Smooth muscle cell of the brain vasculature (primary cell): ENCODE results near the gene BCL7B.
"Not testable (repeated sequence)": the region's sequence is repeated elsewhere in the genome, so short reads cannot be mapped to it uniquely, and the experiment has no call there.

Source experiments
- DNase-seq: peaks from one replicate; pipeline ENCODE4 v3.0.0-alpha.2; 2012; ENCODE audit warnings: low read depth, low spot score

The BCL7B gene

DNA sequence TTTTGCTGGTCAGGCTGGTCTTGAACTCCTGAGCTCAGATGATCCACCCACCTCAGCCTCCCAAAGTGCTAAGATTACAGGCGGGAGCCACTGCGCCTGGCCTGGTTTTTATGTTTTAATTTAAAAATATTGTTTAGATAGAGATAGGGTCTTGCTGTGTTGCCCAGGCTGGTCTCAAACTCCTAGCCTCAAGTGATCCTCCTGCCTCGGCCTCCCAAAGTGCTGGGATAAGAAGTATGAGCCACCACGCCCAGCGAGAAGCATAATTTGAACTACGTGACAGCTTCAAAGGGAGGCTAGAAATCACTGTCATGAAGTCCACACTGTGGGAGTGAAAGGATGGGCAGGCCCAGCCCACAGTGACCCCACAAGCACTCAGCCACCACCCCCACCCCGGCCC, 21.6 kb downstream of the BCL7B start:
- DNase-seq: not testable (repeated sequence)

DNA sequence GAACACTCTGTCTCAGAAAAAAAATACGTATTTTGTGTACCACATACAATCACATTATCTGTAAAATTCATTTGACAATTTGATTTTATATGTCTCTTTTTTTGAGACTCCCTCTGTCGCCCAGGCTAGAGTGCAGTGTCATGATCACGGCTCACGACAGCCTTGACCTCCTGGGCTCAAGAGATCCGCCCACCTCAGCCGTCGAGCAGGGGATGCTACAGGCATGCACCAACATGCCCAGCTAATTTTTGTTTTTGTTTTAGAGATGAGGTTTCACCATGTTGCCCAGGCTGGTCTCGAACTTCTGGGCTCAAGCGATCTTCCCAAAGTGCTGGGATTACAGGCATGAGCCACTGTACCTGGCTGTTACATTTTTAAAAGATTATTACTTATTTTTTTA, 23.7 kb downstream of the BCL7B start:
- no peak for DNase-seq

DNA sequence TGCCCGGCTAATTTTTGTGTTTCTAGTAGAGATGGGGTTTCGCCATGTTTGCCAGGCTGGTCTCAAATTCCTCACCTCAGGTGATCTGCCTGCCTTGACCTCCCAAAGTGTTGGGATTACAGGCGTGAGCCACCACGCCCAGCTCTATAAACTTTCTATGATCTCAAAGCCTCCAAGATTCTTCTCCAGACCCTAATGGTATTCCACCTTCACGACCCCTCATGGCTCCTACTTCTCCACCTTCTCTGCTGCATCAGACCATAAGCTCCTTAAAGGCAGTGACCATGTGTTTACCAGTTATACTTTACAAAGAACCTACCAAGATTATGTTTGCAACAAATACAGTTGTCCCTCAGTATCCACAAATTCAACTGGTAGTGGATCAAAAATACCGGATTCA, 25.3 kb downstream of the BCL7B start:
- no peak for DNase-seq

DNA sequence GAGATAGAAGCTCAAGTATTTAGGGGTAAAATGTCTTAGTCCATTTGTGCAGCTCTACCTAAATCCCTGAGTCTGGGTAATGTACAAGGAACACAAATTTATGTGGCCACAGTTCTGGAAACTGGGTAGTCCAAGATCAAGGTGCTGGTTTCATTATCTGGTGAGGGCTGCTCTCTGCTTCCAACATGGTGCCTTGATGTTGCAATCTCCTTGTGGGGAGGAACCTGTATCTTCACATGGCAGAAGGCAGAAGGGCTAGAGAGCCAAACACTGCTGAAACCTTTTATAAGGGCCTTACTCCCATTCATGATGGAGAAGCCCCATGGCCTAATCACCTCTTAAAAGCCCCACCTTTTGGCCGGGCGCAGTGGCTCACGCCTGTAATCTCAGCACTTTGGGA, 26.7 kb downstream of the BCL7B start:
- no peak for DNase-seq

DNA sequence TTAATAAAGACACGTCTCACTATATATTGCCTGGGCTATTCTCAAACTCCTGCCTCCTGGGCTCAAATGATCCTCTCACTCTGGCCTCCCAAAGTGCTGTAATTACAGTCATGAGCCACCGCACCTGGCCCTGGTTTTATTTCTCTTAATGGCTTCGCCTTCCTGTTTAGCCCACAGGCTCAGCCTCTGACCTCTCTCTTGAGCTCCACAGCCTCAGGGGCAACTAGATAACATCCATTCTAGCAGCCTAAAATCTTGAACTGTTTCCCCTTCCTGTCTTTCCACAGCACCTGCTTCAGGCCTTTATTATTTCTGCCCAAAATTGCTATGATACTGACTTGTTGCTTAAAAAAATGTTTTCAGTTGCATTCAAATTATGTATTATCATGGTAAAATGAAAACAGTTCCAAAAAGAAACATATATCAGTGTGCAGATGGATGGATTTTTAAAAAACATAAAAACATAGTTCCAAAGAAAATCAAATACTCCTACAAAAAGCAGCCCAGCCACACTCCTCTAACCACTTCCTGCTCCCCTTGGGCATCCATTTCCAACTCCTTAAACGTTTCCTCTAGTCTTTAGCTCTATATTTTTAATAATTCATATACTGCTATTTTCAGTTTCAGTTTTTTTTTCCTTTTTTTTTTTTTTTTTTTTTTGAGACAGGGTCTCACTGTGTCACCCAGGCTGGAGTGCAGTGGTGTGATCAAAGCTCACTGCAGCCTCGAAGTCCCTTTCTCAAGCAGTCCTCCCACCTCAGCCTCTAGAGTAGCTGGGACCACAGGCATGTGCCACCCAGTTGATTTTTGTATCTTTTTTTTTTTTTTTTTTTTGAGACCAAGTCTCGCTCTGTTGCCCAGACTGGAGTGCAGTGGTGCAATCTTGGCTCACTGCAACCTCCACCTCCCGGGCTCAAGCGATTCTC, 30.3 kb downstream of the BCL7B start:
- DNase-seq: no peak

DNA sequence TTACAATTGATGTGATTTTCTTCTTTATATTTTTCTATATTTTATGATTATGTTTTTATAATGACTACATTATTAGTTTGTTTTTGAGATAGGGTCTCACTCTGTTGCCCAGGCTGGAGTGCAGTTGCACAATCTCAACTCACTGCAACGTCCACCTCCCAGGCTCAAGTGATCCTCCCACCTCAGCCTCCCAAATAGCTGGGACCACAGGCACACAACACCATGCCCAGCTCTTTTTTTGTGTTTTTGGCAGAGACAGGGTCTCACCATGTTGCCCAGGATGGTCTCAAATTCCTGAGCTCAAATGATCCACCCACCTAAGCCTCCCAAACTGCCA, 31.4 kb downstream of the BCL7B start:
- not testable (repeated sequence) for DNase-seq

DNA sequence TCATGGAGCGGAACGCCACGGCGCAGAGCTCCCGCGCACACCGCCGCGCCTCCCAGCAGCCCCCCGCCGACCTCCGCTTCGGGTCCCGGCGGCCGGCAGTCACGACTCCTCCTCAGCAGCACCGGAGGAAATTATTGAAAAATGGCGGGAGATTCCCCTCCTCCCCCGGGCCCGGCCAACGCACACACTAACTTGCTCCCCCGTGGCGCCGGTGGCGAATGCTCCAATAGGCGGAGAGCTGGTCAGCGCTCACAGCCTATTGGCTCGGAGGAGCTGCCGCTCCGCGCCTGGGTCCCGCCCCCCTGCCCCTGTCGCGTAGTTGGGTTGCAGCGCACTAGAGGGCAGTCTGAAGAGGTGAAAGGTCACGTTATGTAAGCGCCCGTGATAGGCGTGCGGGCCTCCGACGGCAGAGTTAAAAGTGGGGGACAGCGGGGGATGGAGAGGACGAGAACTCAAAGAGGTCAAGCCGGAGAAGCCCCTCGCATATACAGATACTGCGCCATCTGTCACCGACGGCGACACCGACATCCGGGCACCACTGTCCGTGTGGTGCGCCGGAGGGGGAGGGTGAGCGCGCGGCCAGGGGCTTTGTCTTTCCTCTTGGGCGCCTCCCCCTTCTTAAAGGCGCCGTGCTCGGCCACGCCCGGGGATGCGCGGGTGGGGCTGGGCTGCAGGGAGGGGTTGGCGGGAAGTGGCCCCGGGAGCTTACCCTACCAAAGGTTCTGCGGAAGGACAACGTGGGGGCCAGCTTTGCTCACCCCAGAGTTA, 35.2 kb downstream of the BCL7B start, which contains the start of gene BAZ1B:
Gene BAZ1B, minus strand, starts transcription at position 189 of the 768 bp plus-strand sequence. CDS start 360 bp downstream, outside the sequence.
- peak; percentile 95 for DNase-seq

DNA sequence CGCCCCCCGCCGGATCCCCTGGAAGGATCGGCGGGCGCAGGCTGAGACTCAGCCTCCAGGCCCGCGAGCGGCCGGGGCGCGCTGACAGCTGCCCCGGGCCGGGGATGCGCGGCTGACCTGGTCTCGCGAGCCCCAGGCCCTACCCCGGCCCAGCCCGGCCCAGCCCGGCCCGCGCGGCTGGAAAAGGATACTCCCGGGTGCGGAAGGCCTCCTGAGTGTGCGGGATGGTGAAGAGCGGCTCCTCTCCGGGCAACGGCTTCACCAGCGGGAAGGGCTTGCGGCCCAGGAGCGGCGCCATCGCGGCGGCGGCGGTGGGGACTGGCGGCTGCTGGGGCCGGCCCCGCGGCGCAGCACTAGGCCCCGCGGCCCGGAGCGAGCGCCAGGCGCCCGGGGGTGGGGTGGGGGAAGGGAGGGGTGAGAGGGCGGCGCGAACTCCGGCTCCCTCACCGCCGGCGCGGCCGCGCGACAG, 35.8 kb downstream of the BCL7B start:
- no peak for DNase-seq

DNA sequence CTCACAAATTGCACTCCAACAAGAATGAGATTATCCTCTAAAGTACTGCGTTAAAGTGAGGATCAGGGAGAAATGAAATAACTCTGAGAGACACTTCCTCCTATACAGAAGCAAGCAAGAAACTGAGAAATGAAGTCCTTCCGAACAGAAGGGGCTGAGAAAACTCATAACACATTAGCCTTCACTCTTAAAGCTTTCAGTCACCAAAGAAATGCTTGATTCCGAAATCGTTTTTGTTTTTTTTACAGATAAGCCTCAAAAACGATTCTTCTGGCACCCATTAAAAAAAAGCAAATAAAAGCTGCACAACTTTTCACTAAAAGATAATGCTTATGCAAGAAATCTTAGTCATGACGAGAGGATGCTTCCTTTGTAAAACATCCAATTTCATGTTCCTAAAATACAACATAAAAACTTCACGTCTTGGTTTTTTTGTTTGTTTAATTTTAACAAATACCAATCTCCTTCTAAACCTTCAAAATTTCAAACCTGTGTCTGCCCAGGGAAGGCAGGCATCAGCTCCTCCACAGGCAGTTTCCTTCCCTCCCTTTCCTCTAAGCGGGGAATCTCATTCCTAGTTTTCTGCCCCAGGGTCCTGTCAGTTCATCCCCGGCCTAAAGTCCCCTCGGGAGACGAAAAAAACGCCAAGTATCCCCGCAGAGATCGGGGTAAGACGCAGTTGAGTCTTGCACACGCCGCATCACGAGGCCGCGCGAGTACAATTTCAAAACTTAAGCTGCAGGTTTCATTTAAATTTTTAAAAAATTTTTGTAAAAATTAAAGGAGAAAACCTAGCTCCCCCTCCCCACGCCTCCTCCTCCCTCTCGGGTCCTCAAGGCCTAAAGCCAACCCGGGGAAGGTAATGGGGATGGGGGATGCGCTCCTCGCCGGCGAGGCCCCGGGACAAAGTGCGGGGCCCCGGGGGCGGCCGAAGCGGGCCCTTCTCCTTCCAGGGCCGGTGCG, 36.5 kb downstream of the BCL7B start:
- no peak for DNase-seq

DNA sequence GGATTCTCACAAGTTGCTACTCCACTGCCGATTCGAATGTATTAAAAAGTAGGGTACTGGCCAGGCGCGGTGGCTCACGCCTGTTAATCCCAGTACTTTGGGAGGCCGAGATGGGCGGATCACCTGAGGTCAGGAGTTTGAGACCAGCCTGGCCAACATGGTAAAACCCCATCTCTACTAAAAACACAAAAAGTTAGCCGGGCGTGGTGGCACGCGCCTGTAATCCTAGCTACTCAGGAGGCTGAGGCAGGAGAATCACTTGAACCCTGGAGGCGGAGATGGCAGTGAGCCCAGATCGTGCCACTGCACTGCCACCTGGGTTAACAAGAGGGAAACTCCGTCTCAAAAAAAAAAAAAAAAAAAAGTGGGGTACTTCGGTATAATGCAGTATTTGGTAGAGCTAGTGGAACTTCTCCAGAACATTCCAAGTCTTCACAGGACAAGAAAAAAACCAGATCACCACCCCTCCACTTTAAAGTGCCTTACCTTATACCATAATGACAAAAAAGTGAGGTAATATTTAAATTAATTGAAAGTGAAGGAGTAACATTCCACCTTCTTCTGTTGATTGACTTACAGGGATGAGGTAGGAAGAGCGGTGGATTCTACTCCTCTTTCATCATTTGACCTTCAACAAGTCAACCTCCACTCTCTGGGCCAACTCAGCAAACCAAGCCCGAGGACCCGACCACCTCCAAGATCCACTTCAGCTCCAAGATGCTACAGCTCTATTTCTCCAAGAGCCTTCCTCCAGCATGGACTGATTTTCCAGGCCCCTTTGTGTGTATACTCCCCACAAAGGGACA, 37.4 kb downstream of the BCL7B start:
- DNase-seq: no peak

DNA sequence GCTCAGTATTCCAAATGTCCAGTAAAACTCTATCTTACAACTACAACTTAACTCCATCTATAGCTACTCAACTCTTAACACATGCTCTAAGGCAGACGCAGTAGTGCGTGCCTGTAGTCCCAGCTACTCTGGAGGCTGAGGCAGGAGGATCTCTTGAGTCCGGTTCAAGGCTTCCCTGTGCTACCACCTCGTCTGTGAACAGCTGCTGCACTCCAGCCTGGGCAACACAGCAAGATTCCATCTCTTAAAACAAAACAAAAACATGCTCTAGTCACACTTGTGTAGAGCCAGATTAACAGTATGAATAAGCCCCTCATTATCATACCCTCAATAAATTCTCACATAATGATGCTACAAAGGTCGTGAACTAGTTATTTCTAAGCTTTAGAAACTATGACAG, 39.0 kb downstream of the BCL7B start:
- no peak for DNase-seq

DNA sequence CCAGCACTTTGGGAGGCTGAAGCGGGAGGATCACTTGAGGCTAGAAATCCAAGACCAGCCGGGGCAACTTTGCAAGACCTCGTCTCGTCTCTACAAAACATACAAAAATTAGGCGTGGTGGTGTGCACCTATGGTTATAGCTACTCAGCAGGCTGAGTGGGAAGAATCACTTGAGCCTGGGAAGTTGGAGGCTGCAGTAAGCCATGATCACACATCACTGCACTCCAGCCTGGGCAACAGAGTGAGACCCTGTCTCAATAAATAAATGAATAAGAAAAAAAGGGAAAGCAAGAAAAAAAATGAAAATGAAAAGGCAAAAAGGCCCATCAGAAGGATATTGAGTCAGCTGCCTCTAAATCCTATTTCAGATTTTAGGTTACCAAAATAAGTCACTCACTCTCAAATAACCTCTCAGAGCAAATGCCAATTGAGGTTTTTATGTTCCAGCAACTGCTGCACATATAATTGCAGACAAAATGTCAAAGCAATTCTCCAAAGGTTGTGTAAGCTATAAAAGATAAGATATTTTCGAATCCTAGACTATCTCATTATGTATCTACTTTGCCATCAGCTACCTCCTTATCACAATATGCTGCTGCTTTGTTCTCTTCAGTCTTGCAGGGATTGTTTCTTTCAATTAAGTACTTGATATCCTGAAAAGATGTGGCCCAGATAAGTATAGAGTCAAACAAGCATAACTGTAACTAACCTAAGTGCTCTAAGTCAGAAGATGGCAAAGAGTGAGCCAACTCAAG, 40.1 kb downstream of the BCL7B start:
- no peak for DNase-seq

DNA sequence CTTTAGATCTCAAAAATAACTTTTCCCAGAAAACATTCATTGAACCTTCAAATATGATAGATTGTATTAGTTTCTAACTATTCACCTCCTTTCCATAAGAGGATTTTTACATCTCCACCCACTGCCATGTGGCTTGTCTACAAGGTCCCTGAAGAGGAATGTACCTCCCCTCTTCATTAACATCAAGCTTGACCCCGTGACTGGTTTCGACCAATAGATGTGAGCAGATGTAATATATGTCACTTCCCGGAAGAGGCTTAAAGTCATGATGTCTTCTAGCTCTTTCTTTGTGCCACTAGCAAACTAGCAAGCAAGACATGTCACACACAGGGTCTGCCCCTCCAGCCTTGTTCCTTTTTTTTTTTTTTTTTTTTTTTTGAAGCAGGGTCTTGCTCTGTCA, 42.3 kb downstream of the BCL7B start:
- no peak for DNase-seq

DNA sequence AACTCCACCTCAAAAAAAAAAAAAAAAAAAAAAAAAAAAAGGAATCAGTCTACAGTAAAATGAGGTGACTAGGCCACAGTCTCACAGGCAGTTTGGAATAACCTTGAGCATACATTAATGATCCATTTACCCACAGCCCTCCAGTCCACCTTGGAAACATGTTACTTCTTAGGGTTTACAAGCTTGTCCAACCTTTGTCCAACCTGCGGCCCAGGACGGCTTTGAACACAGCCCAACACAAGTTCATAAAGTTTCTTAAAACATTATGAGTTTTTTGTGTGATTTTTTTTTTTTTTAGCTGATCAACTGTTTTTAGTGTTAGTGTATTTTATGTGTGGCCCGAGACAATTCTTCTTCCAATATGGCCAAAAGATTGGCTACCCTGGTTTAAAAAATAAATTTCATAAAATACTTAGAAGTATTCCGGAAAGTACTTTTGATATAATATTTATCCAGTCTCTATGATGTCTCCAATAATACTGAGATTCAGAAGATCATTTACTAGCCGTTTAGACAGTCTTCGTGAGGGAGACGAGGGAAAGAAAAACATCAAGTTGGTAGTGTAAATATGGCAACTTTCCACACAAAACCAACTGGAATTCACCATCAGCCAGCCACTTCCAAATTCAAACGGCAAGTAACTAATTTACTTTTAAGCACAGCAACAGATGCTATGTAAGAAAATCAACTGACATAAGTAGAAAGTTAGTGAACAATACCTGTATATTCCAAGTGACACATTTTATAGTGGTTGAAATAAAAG, 45.3 kb downstream of the BCL7B start:
- no peak for DNase-seq

DNA sequence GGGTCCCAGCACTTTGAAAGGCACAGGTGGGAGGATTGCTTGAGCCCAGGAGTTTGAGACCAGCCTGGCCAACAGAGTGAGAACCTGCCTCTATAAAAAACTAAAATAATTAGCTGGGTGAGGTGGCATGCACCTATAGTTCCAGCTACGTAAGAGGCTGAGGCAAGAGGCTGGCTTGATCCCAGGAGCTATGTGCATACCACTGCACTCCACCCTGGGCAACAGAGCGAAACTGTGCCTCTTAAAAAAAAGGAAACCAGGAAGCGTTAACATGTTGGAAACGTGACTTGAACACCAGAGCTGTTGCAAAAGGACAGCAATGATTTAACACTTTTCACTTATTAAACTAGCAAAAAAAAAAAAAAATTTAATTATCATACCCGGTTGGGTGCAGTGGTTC, 48.0 kb downstream of the BCL7B start:
- no peak for DNase-seq

DNA sequence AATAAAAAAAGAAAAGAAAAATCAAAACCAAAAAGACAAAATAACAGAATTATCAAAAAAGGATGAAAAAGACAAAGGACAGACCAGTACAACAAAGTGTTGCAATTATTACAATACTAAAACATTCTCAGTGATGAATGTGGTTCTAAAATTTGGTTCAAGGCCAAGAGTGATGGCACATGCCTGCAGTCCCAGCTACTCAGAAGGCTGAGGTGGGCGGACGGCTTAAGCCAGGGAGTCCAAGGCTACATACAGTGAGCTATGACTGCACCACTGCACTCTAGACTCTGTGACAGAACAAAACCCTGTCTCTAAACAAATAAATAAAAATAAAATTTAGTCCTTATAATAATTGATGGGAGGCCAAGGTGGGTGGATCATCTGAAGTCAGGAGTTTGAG, 49.9 kb downstream of the BCL7B start:
- no peak for DNase-seq

DNA sequence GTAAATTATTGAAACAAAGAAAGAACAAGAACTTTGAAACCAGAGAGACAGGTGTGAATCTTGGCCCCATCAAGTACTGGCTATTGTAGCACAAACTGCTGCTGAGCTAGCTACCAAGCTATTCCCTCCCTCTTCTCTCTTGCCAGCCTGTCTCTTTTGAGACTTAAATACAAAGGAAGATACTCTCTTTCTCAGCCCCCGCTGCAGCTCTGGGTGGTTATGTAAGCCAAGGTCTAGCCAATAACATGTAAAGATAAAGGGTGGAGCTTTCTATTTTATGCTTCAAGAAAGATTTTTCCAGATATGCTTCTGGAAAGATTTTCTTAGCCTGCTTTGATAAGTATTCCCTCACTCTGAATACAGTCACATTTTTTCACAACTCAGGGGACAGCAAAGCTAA, 52.6 kb downstream of the BCL7B start:
- DNase-seq: no peak

DNA sequence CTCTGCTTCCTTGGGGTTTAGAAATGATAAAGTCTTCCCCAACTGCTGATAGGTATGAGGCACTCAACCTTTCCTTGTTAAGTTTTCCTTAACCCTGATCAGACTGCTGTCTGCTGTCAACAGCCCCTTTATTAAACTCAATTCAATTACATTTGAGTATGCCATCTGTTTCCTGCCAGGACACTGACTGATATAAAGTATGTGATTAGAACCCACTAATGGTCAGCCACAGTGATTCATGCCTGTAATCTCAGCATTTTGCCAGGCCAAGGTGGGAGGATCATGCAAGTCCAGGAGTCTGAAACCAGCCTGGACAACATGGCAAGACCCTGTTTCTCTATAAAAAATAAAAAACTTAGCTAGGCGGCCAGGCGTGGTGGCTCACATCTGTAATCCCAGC, 53.5 kb downstream of the BCL7B start:
- DNase-seq: no peak

DNA sequence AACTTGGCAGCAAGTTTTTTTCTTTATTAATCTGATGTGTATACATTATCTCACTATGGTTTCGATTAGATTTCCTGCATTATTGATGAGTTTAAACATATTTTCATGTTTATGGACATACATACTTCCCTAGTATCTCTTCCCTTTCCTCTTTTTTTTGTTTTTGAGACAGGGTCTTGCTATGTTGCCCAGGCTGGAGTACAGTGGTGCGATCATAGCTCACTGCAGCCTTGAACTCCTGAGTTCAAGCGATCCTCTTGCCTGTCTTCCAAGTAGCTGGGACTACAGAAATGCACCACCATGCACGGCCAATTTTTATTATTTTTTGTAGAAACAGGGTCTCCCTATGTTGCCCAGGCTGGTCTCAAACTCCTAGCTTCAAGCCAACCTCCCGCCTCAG, 54.3 kb downstream of the BCL7B start:
- no peak for DNase-seq
